Progenitor cell of endocrine pancreas (in vitro differentiated cells): ENCODE data around the gene KAZN. TPM values are rescaled to one million over a fixed set of nuclear protein-coding genes. Genes with fewer than 3 reads are reported as not detected.

Source experiments
- DNase-seq: peaks from one replicate; pipeline ENCODE4 v3.0.0; 2021; ENCODE audit warnings: low spot score; ENCODE audit not compliant: unreplicated experiment
- H3K27ac Mint-ChIP-seq: 2 replicates; pipeline ENCODE4 v1.8.0; 2021; ENCODE audit warnings: mild to moderate bottlenecking, moderate library complexity, mixed read lengths
- H3K27me3 Mint-ChIP-seq: 2 replicates; pipeline ENCODE4 v1.8.0; 2021; ENCODE audit warnings: mixed read lengths
- H3K36me3 Mint-ChIP-seq: 2 replicates; pipeline ENCODE4 v1.8.0; 2022; ENCODE audit warnings: mixed read lengths; ENCODE audit not compliant: insufficient read depth
- H3K4me1 Mint-ChIP-seq: 2 replicates; pipeline ENCODE4 v1.8.0; 2021; ENCODE audit warnings: low read depth, mixed read lengths
- H3K4me3 Mint-ChIP-seq: 2 replicates; pipeline ENCODE4 v1.8.0; 2021; ENCODE audit warnings: low read depth, mild to moderate bottlenecking, moderate library complexity, mixed read lengths
- H3K9me3 Mint-ChIP-seq: 2 replicates; pipeline ENCODE4 v1.8.0; 2021; ENCODE audit warnings: low read depth, mixed read lengths
- CTCF ChIP-seq: fragments of 200-600 bp; sonication (generic); IDR thresholded peaks from one replicate; pipeline ENCODE4 v1.5.0; 2021; ENCODE audit warnings: antibody characterized with exemption, mild to moderate bottlenecking; ENCODE audit not compliant: unreplicated experiment
- total RNA-seq: library from RNA; stranded (reverse); gene quantifications from 2 replicates; pipeline ENCODE4 v1.2.1, GENCODE V29; 2021

The KAZN gene
- total RNA-seq, 1 donor from 2014 or later, result 12.9 TPM

GRCh38 chr1:14903922-14904321 lies 305.4 kb downstream of the KAZN start:
- H3K27me3 Mint-ChIP-seq, result no peaks in the 10 kb centered on the region
- no peak overlapping the region for H3K4me3 Mint-ChIP-seq
- no peaks in the 10 kb centered on the region for H3K36me3 Mint-ChIP-seq
- no peak for DNase-seq
- no peak overlapping the region for H3K27ac Mint-ChIP-seq
- no peak for TF ChIP-seq CTCF
- no peaks in the 10 kb centered on the region for H3K4me1 Mint-ChIP-seq
- no peaks in the 10 kb centered on the region for H3K9me3 Mint-ChIP-seq

GRCh38 chr1:14906665-14907064 lies 308.2 kb downstream of the KAZN start:
- Mint-ChIP-seq H3K4me3 (no peak overlapping the region), H3K36me3 (no peaks in the 10 kb centered on the region), H3K27me3 (no peaks in the 10 kb centered on the region), H3K9me3 (no peaks in the 10 kb centered on the region), H3K27ac (no peak overlapping the region), H3K4me1 (no peaks in the 10 kb centered on the region)
- no peak for DNase-seq
- no peak for TF ChIP-seq CTCF

DNA sequence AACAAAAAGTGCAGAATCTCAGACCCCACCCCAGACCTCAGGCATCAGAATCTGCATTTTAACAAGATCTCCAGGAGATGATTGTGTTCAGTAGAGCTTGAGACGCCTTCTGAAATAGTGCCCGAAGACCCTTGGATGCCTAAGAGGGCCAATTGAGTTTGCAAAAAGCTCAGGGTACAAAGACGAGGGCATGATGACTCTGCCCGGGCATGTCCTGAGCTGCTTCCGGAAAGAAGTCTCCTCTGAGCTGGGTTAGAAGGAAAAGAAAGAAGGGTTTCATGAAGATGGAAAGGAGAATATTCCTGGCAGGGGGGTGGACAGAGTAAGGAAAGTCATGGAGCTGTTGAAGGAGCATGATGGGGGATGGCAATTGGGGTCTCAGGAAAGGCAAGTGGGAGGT lies 308.9 kb downstream of the KAZN start:
- no peaks in the 10 kb centered on the region for H3K27me3 Mint-ChIP-seq
- DNase-seq, result no peak
- no peaks in the 10 kb centered on the region for H3K4me1 Mint-ChIP-seq
- no peaks in the 10 kb centered on the region for H3K36me3 Mint-ChIP-seq
- no peak for TF ChIP-seq CTCF
- no peak overlapping the region for H3K4me3 Mint-ChIP-seq
- no peaks in the 10 kb centered on the region for H3K9me3 Mint-ChIP-seq
- peak overlapping the region; percentile 71 for H3K27ac Mint-ChIP-seq

DNA sequence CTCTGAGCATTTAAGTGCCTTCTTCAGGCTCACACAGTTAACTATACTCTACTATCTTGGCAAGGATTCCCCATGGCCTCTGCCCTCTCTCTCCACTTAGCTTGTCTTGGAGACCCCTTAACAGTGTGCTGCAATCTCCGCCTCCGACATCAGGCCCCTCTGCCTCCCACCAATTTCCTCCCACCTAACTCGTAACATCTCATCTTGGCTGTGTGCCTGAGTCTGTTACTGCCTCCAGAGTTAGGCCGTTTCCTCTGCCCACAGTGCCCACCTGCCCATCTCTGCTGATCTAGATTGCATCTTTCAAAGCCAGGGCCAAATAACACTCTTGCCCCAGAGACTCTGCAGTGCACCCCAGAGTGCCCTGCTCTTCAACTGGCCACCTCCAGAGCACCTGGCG lies 310.8 kb downstream of the KAZN start:
- Mint-ChIP-seq H3K27ac (no peak overlapping the region), H3K36me3 (no peaks in the 10 kb centered on the region), H3K4me1 (peaks cover 6% of the 10 kb centered on the region), H3K9me3 (no peaks in the 10 kb centered on the region), H3K4me3 (no peak overlapping the region), H3K27me3 (no peaks in the 10 kb centered on the region)
- no peak for DNase-seq
- TF ChIP-seq CTCF, result no peak

GRCh38 chr1:14909920-14910460 lies 311.5 kb downstream of the KAZN start:
- TF ChIP-seq CTCF, result no peak
- no peaks in the 10 kb centered on the region for H3K9me3 Mint-ChIP-seq
- H3K27ac Mint-ChIP-seq, result no peak overlapping the region
- peaks cover 6% of the 10 kb centered on the region for H3K4me1 Mint-ChIP-seq
- no peak overlapping the region for H3K4me3 Mint-ChIP-seq
- no peak for DNase-seq
- H3K36me3 Mint-ChIP-seq, result no peaks in the 10 kb centered on the region
- H3K27me3 Mint-ChIP-seq, result no peaks in the 10 kb centered on the region
